HG03439 (cell line): Measurements from ENCODE around the gene CDKAL1.

Source experiments
- ATAC-seq: cut with Tn5 transposase; IDR thresholded peaks from one replicate; pipeline ENCODE4 v1.9.1; 2021; ENCODE audit warnings: mild to moderate bottlenecking, moderate library complexity; ENCODE audit not compliant: unreplicated experiment

CDKAL1 gene

DNA sequence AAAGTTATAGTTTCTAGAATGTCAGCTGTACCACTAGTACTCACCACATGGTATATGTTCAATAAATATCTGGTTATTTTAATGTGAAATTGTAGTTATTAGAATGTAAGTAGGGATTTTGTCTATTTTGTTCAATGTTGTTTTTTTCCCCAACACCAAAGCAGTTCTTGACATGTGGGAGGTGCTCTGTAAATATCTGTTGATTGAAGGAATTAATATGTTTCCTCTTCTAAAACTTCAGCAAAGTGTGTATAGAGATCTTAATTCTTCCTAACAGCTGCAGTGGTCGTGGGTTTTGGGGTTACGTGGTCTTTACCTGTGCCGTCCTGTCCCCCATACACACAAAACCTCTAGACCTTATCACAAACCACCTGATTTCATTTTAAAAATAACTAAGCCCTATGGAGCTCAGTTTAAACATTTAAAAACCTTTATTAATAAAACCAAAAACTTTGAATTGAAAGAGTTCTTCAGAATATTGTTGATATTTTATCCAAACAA lies 587.4 kb downstream of the CDKAL1 start:
- no peak for ATAC-seq

DNA sequence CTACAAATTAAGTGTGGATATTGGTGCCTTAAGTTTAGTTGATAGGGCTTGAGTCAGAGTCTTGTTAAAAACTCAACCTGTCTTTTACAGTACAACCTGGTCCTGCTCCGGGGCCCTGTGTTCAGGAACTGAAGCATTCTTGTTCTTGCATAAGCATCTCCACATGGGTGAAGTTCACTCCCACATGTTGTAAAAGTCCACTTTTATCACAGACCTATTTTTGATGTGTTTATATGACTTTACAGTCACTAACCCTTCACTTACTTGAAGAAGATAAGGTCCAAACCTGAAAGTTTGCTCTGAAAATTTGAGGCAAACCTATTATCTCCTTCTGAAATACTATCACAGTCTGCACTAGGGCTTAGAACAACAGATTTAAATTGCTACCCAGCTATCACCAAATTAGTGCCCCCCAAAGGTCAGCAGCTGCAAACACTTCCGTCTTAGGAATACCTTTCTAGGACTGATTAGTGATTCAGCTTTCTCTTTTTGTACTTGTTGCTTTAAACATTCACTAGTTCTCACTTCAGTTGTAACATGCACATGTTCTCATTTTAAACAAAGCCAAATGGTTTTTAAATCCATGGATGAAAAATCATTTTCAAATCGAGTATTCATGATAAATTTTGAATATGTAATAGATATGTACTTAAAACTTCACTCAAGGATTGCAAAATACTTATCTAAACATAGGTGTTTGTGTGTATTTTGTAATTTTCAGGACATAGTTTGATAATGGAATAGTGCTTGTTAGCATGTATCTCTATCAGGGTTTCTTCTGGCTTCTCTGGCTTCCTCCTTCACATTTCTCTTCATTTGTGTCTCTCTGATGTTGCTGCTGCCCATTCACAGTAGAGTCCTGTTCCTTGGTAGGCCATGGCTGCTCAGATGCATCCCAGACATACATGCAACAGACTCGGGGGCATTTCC lies 589.5 kb downstream of the CDKAL1 start:
- no peak for ATAC-seq

DNA sequence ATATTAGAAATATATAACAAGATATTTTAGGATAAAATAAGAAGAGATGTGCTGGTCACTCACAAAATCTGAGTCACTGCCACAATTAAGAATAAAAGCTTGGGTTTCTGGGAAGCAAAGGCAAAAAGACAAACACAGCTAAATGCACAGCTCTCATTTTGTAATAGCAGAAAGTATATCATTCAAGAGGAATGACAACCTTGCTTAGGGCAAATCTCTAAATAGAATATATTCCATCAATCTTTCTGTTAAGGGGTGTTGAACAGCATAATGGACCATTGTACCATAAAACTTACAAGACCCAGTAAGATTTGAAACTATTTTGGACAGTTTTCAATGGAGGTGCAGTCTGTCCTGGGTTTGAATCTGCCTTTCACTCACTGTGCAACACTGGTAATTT lies 594.3 kb downstream of the CDKAL1 start:
- ATAC-seq: no peak

DNA sequence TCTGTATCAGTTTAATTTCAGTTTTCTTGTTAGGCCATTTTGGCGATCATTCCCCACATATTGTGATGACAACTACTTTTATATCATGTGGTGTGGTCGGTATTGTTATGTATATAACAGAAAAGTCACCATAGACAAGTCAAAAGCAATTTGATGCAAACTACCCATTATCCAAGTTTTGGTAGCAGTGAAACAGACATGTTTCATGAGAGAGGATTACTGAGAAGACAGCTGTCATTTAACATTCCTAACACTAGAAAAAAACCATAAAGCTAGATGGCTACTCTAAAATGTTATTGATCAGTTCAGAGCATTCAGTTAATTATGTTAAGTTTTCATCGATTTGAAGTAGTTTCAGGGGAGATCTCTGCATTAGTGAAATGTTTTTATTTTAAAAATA lies 597.1 kb downstream of the CDKAL1 start:
- ATAC-seq: no peak

DNA sequence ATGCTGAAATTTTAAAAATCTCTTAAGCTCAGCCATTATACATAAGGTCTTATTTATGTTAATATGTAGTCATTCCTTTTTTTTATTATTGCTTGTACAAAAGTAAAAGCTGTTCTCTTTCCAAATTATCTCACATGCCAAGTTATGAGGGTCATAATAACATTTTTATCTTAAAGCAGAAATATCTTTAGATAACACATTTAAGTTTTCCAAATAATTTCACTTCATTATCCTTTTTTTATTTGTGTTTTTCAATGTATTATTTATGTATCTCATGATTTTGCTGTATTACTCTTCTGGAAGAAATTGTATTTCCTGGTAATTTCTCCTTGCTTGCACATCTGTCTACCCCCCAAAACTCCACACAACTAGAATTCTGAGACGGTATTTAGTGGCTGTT lies 598.2 kb downstream of the CDKAL1 start:
- ATAC-seq: no peak

DNA sequence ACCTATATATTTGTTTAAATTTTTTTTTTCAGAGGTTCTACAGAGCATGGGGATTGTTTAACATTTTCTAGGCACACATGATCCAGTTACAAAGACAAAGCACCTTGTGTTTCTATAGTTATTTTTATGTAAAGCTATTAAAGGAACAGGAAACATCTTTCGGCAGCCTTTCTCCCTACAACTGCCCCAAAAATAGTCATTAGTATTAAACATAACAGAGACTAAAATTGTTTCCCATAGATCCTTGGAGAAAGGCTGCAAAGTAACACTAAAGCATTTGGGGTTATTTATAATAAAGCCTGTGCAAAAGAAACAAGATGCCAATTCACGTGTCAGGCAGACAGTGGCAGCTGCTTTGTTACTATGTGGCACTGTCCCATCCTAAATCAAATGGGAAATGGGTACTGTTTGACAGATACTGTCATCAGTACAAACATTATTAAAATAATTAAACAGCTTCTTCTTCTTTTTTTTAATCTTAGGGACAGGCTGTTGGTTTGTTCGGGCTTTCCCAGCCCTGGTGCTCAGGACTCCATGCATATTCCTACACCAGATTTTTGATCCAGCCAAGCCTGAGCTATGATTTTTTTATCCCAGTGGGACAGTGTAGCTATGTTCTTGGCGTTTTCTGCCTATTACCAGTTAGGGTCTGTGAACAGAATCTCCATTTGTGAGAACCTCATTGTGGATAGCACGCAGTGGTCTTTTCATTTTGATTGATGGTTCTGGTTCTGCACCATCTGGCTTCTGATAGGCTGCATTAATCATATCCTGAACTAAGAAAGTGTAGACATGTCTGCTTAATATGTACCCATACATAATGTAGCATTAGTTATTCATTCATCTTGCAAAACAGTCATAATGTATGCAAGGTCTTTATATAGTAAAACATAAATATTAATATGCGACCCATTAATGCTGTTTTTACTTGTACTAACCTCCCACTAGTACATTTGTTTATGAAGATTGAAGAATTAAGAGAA lies 598.9 kb downstream of the CDKAL1 start:
- ATAC-seq: no peak

DNA sequence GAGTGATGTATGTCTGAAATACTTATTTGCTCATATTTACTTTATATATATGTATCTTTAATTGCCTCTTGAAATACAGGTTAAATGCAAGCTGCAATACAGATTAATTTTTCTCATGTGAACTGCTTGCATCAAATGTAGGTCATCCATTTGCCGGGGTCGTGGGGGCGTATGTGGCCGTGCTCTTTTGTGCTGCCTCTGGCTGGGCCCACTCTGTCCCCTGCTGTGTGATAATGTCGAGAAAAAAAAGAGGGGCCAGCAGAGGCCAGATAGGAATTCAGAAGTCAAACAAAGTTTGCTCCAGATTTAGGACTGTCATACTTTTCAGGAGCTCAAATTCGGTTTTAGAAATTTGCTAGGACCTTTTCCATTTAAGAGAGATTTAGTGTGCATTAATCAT lies 599.6 kb downstream of the CDKAL1 start:
- no peak for ATAC-seq

DNA sequence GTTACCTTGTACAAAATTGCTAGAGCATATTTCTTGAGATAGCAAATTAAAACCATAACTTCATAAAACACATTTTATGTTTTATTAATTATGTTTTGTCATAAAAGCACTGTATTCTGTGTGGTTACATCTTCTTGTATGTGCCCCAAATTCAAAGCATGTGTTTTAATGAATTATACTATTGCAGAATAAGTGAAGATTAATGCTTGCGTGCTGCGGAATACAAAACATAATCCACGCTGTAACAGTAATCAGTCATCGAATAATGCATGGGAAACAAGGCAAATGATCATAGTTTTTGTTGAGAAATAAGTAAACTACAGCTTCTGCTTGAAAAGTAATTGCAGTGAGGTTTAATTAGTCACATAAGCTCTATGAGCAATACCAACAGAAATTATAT lies 600.1 kb downstream of the CDKAL1 start:
- no peak for ATAC-seq

DNA sequence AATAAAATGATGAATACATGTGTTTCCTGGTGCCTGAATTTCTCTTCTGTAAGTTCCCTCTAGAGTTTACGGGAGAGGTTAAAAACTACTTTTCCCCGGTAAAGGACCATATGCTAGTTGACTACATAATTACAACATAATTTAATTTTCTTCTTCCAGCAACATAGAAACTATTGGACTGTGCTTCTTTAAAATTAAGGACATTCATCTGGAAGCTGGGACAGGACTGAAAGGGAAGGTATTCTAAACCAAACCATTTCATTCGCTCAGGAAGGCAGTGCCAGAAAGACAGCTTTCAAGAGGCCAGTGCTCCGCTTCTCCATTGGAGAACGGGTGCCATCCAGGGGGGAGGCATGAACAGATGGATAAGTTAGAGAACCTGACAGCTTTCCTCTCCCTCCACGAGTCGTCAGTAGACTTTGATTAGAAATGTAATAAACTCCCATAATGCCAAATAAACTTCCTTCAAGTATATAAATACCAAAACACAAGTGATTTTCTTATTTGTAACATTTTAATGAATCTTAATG lies 601.3 kb downstream of the CDKAL1 start:
- ATAC-seq: no peak

DNA sequence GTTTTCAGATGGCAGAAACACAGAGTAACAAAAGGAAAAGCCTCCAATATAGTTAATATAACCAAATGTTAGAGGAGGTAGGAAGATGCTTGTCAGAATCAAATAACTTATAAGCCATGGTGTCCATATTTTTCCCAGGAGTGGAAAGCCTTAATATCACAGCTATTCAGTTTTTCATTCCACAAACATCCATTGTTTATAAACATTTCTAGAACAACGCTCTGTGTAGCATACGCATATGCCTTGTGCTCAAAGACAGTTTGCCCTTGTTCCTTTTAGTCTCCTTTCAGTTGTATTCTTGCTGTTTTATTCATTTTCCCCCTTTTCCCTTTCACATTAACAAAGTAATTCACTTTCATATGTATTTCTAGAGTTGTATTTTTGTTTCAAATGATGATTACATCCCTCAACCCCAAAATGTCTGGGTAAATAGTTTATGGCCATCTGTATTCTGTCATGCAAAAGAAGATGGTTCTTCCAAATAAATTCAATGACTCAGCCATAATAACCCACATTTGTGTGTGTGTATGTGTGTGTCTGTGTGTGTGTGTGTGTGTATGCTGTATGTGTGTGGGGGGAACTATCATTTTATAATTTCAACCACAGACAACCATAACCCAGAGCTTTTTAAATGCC lies 603.6 kb downstream of the CDKAL1 start:
- no peak for ATAC-seq

DNA sequence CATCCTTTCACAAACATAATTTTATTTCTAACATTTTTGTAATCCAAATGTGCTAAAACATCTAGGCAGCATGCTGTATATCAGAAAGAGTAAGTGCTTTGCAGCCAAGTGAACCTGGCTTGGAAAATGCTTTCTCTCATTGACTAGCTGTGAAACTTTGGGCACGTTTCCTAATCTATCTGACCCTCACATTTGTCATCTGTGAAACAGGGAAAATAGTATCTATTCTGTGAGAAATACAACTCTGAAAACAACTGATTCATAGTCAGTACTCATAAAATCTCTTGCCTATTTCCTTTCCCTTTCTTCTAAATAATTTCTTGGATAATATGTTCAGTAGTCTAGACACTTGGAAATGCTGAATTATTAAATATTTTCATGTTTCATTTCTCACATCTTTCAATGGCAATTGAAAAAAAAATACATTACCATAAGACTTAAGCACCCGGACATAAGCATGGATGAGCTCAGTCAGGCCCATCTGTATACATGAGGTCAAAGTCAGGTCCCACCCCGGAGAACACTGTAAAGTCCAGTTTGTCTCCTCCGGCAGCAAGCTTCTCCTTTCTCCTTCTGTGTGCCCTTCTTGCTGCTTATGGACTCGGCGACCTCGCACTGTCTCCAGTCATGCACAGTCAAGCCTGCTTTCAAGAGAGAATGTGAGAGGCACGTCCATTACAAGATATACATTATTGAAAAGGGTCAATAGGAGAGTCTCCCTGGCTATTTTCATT lies 604.2 kb downstream of the CDKAL1 start:
- ATAC-seq: no peak

DNA sequence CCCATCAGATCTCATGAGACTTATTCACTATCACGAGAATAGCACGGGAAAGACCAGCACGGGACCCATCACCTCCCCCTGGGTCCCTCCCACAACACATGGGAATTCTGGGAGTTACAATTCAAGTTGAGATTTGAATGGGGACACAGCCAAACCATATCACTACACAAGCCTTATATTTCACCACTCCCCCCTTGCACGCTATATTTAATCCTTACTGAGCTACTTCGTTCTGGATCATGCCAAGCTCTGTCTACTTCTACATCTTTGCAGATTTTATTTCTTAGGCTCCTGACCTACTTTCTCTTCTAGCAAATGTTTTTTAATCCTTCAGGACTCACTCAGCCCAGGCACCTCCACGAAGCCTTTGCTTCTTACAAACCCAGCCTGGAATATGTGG lies 606.7 kb downstream of the CDKAL1 start:
- no peak for ATAC-seq

DNA sequence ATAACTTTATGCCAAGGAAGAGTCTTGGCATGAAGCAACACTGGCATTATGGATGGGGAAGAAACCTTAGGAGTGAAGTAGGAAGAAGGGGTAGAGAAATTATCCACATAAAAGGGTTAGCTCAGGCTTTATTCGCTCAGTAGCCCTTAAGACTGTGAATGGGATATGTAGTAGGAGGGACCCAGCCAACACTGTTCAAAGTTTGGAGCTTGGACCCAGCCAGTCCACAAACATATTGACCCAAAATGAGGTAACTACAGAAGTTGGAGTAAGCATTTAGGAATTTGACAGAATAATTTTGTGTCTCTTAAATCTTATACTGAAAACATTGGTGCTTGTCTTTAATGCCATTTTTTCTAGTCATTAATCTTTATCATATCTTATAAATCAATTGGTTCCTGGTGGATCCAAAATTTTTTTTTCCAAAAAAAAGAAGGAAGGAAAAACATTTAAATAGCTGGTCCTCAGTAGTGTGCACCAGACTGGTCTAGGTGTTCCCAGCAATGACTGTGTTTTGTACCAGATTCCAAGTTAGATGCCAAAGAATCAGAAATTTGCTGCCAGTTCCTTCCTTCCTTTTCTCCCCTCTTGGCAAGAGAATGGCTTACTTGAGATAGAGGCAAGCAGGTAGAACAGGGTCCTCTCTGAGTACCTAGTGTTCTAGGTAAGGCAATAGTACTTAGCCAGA lies 607.5 kb downstream of the CDKAL1 start:
- no peak for ATAC-seq

DNA sequence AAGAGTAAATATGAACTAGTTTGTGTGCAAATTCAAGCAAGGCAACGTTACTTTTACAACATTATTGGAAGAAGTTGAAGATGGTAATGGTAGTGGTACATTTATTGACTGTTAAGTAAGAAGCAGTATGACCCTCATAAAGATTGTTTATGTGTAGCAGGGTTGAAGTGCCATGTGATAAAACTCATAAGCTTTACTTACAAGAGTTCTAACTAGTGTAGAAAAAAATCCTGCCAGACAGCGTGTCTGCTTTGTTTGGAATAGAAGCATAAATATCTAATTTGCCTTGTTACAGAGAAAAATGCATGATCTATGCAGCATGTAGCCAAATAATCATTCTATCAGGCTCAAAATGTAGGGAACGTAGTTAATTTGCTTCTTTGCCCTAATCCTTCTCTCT lies 608.5 kb downstream of the CDKAL1 start:
- no peak for ATAC-seq

DNA sequence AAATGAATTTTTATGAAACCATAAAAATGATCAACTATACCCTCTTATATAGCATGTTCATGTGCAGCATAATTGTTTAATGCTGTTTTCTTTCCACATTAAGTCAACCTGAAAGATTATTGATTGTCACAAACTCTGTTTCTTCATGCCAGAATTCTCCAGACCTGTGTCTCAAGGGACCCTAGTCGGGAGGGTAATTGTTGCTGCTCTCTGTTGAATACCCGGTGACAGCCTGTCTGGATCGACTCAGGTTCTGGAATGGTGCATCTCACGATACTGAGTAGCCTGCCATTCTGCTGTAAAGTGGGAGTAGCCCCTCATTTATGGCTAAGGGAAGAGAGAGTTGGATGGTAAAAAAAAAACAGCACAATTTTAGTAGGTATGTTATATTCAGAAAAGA lies 609.4 kb downstream of the CDKAL1 start:
- ATAC-seq: no peak

DNA sequence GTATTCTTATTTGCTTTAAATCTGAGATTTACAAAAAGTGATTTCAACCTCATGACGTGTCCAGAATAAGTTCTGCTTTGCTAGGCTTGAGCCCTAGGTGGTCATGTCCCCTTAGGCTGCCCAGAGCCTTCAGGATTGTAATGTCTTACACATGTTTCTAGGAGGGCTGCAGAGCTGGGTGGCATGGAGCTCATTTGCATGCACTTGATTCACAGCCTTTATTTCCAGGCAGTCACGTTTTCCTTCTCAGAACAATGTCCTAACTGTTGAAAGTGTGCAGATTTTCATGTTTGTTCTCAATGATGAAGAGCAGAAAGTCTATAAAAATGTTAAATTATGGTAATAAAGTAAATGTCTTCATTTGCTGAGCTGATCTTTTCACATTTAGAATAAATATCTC lies 610.7 kb downstream of the CDKAL1 start:
- ATAC-seq: no peak

DNA sequence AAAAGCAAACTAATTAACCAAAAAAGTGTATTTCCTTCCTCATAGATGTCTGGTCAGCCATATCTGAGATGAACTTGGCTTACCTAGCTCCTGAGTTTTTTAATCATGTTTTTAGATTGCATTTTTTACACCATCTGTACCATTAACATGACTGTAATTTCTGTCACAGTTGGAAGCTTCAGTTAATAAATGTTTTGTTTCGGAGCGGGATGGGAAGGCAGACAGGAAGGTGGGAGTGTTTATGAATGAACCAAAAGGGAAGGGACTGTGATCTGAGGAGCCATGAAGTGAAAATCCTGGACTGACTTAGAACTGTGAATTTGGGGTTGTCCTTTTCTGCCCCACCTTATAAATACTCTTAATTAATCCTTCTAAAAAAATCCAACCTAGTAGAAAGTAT lies 613.7 kb downstream of the CDKAL1 start:
- ATAC-seq: no peak

DNA sequence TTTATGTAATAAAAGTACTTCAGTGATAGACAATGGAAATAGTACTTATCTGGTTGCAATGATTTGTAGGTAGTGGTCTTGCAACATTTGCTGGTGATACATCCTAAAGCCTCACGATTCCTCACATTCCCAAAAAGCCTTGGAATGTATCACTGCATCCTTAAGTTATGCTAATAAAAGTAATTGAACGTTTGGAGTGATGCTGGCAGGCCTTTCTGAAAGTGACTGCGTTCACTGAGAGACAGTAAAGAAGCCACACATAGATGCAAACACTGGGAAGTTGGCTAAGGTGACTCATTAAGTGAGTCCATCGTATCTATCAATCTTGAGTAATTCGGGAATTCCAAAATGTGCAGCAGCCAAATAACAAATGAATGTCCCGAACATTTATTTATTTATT lies 615.2 kb downstream of the CDKAL1 start:
- no peak for ATAC-seq

DNA sequence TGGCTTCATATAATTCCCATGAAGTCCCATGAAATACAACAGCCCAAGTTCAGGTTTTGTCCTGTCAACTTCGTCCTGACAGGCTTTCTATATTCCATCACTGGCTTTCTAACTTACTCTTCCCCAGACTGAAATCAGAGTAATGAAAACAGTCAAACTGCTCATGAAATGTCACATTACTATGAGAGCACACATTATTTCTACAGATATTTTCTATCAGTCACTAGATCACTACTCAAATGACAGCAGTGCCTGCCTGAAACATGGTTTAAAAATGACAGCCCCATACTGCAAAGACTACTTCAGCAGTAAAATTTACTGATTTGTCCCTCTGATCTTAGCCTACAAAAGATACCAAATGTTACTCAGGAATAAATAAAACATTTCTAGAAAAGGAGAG lies 616.4 kb downstream of the CDKAL1 start:
- no peak for ATAC-seq

DNA sequence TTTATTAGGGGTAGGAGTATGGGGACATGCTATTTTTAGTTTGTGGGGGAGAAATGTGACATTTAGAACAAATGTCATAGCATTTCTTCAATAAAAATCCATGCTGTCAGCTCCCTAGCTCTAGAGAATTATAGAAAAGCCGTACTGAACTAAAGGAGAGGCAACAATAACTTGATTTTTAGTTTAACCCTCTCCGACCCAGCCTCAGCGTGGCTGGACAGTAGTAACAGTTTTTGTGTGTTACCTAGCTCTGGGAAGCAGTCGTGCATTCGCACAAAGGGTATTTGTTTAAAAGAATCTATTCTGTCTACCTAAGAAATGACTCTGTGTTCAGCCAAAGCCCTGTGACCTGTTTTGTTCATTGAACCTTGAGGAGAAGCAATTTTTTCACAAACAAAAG lies 616.9 kb downstream of the CDKAL1 start:
- no peak for ATAC-seq
